HCT116 (cell line): ENCODE results near the gene LTB. TPM values are rescaled to one million over a fixed set of nuclear protein-coding genes. Genes with fewer than 3 reads are reported as not detected.

Experiments used
- ATAC-seq: fragments of 200-7000 bp; cut with Tn5 transposase; 2 replicates; pipeline ENCODE4 v1.9.1; 2020; ENCODE audit warnings: mild to moderate bottlenecking, moderate library complexity
- BruUV-seq: library from RNA; stranded (reverse); fragments of 400-500 nt; replicated peaks from 2 replicates; lab custom pipeline; 2021; lab: Mats Ljungman, UMichigan
- CTCF ChIA-PET: fragments of 300-600 bp; sonication (Branson Sonifier 250); formaldehyde crosslinking; loops from one replicate; lab custom pipeline; 2021; ENCODE audit warnings: antibody characterized with exemption; lab: Charles Lee
- POLR2A ChIA-PET: fragments of 300-600, 350-600 bp; sonication (Branson Sonifier 250); formaldehyde crosslinking; loops from one replicate; lab custom pipeline; 2021; ENCODE audit warnings: antibody characterized with exemption; lab: Charles Lee
- RAD21 ChIA-PET, 2 experiments: fragments of 300-600 bp; sonication (Branson Sonifier 250); formaldehyde crosslinking; loops; one replicate each; lab custom pipeline; 2023; ENCODE audit warnings: low total read pairs in 2 of 2; ENCODE audit not compliant: uncharacterized antibody in 2 of 2, unreplicated experiment in 2 of 2, low non-redundant PET in 1 of 2; lab: Charles Lee
- DNase-seq: peaks from one replicate; pipeline ENCODE4 v3.0.0-alpha.2; 2010; ENCODE audit warnings: low read depth, low spot score
- H2AFZ ChIP-seq: fragments of 200-600 bp; shearing (Covaris generic), sonication (generic); 2 replicates; pipeline ENCODE4 v1.6.1; 2017; ENCODE audit warnings: low read depth, mixed run types, mixed read lengths, antibody characterized with exemption, low read length; ENCODE audit not compliant: poor library complexity, severe bottlenecking
- H3K27ac ChIP-seq: 2 replicates; pipeline ENCODE4 v1.5.1; 2012; ENCODE audit warnings: low read depth, low read length
- H3K27me3 ChIP-seq: fragments of 200-600 bp; sonication (generic); 2 replicates; pipeline ENCODE4 v1.6.1; 2016; ENCODE audit warnings: mixed run types, low read length, mixed read lengths; ENCODE audit not compliant: insufficient read depth
- H3K36me3 ChIP-seq, 2 experiments: fragments of 200-500 bp in 1 of 2; fragments of 200-600 bp in 1 of 2; sonication (Bioruptor generic) in 1 of 2; sonication (generic) in 1 of 2; 2 replicates each; pipeline versions ENCODE4 v1.5.1 to v1.6.1; 2014 to 2016; ENCODE audit warnings: low read length in 2 of 2, inconsistent platforms in 1 of 2, mixed read lengths in 1 of 2, mixed run types in 1 of 2; ENCODE audit not compliant: insufficient read depth in 2 of 2, control insufficient read depth in 1 of 2
- H3K4me1 ChIP-seq, 2 experiments: fragments of 200-600 bp in 1 of 2; sonication (generic) in 1 of 2; 2 replicates each; pipeline versions ENCODE4 v1.5.1 to v1.6.1; 2012 to 2017; ENCODE audit warnings: low read length in 2 of 2, inconsistent platforms in 1 of 2, mild to moderate bottlenecking in 1 of 2, mixed read lengths in 1 of 2, mixed run types in 1 of 2, moderate library complexity in 1 of 2; ENCODE audit not compliant: insufficient read depth in 2 of 2, control insufficient read depth in 1 of 2
- H3K4me2 ChIP-seq: fragments of 200-600 bp; sonication (generic); 2 replicates; pipeline ENCODE4 v1.6.1; 2017; ENCODE audit warnings: mixed run types, low read length, mixed read lengths
- H3K4me3 ChIP-seq, 2 experiments: fragments of 200-600 bp in 1 of 2; sonication (generic) in 1 of 2; replicated peaks in 1 of 2; 2 replicates each; pipeline ENCODE4 v1.5.1; 2011 to 2016; ENCODE audit warnings: low read length in 2 of 2, control low read depth in 1 of 2, low read depth in 1 of 2, mild to moderate bottlenecking in 1 of 2, mixed read lengths in 1 of 2, mixed run types in 1 of 2
- H3K79me2 ChIP-seq: fragments of 200-600 bp; sonication (generic); 2 replicates; pipeline ENCODE4 v1.6.1; 2017; ENCODE audit warnings: mild to moderate bottlenecking, mixed run types, low read length, moderate library complexity, mixed read lengths; ENCODE audit not compliant: insufficient read depth
- H3K9ac ChIP-seq: fragments of 200-600 bp; sonication (generic); 2 replicates; pipeline ENCODE4 v1.6.1; 2016; ENCODE audit warnings: low read length, mixed read lengths
- H3K9me2 ChIP-seq: fragments of 200-600 bp; sonication (generic), shearing (Covaris generic); 2 replicates; pipeline ENCODE4 v1.6.1; 2017; ENCODE audit warnings: mixed run types, mild to moderate bottlenecking, moderate library complexity; ENCODE audit not compliant: insufficient read depth
- H3K9me3 ChIP-seq, 2 experiments: fragments of 200-500 bp in 1 of 2; fragments of 200-600 bp in 1 of 2; sonication (Bioruptor generic) in 1 of 2; sonication (generic) in 1 of 2; 2 replicates each; pipeline ENCODE4 v1.6.1; 2014 to 2017; ENCODE audit warnings: low read length in 2 of 2, mixed read lengths in 2 of 2, inconsistent platforms in 1 of 2, low read depth in 1 of 2, mild to moderate bottlenecking in 1 of 2, mixed run types in 1 of 2, moderate library complexity in 1 of 2; ENCODE audit not compliant: control insufficient read depth in 1 of 2, insufficient read depth in 1 of 2
- H4K20me1 ChIP-seq: fragments of 200-600 bp; sonication (generic), shearing (Covaris generic); 2 replicates; pipeline ENCODE4 v1.6.1; 2017; ENCODE audit warnings: mixed run types, mild to moderate bottlenecking, moderate library complexity; ENCODE audit not compliant: insufficient read depth
- CBX3 ChIP-seq: IDR thresholded peaks from 2 replicates; pipeline ENCODE4 v1.6.1; 2012; ENCODE audit warnings: low read depth
- EGR1 ChIP-seq: IDR thresholded peaks from 2 replicates; pipeline ENCODE4 v1.6.1; 2012; ENCODE audit warnings: low read depth
- ELF1 ChIP-seq: IDR thresholded peaks from 2 replicates; pipeline ENCODE4 v1.6.1; 2012; ENCODE audit warnings: low read depth, borderline replicate concordance
- EZH2phosphoT487 ChIP-seq: fragments of 200-600 bp; IDR thresholded peaks from 2 replicates; pipeline ENCODE4 v1.6.1; 2018; ENCODE audit warnings: antibody characterized with exemption, borderline replicate concordance
- FOSL1 ChIP-seq: IDR thresholded peaks from 2 replicates; pipeline ENCODE4 v1.6.1; 2012; ENCODE audit warnings: low read depth
- POLR2A ChIP-seq: IDR thresholded peaks from 2 replicates; pipeline ENCODE4 v1.7.0; 2011; ENCODE audit warnings: borderline replicate concordance; ENCODE audit not compliant: insufficient read depth, insufficient read length; ENCODE audit errors: extremely low read depth
- POLR2AphosphoS5 ChIP-seq: IDR thresholded peaks from 2 replicates; pipeline ENCODE4 v1.6.1; 2011; ENCODE audit warnings: mild to moderate bottlenecking, low read depth, low read length, moderate library complexity
- RAD21 ChIP-seq: IDR thresholded peaks from 2 replicates; pipeline ENCODE4 v1.6.1; 2012; ENCODE audit warnings: low read depth, mild to moderate bottlenecking
- SIN3A ChIP-seq: IDR thresholded peaks from 2 replicates; pipeline ENCODE4 v1.6.1; 2012; ENCODE audit warnings: low read depth
- SP1 ChIP-seq: IDR thresholded peaks from 2 replicates; pipeline ENCODE4 v1.6.1; 2012; ENCODE audit warnings: low read depth
- SRF ChIP-seq: IDR thresholded peaks from 2 replicates; pipeline ENCODE4 v1.6.1; 2012; ENCODE audit warnings: low read depth
- TCF7L2 ChIP-seq: IDR thresholded peaks from 2 replicates; pipeline ENCODE4 v1.7.0; 2011; ENCODE audit warnings: borderline replicate concordance, inconsistent platforms; ENCODE audit not compliant: insufficient read depth, insufficient read length; ENCODE audit errors: extremely low read depth
- ZNF274 ChIP-seq: fragments of 200-500 bp; sonication (Bioruptor generic); IDR thresholded peaks from 2 replicates; pipeline ENCODE4 v1.6.1; 2014; ENCODE audit warnings: mild to moderate bottlenecking, low read depth, low read length, inconsistent platforms
- intact Hi-C: fragments of 100-400 bp; cut with micrococcal nuclease; formaldehyde crosslinking; loops from 2 replicates; pipeline ENCODE4 v1.10.0; 2022
- total RNA-seq: library from RNA; stranded (reverse); gene quantifications from one replicate; pipeline ENCODE4 v1.2.1, GENCODE V29; 2021; ENCODE audit not compliant: unreplicated experiment
- TF ChIP-seq, protein P1 (sequence below): IDR thresholded peaks from 2 replicates; pipeline ENCODE4 v1.6.1; 2011; ENCODE audit warnings: mild to moderate bottlenecking, low read length, moderate library complexity; ENCODE audit not compliant: insufficient replicate concordance; ENCODE audit errors: extremely low read depth
- TF ChIP-seq, protein P2 (sequence below): IDR thresholded peaks from 2 replicates; pipeline ENCODE4 v1.6.1; 2012
- TF ChIP-seq, protein P3 (sequence below), 3 experiments: fragments of 200-600 bp in 1 of 3; sonication (generic) in 1 of 3; IDR thresholded peaks in 2 of 3; conservative IDR thresholded peaks in 1 of 3; 2 replicates each; pipeline ENCODE4 v1.5.1; 2012 to 2017; ENCODE audit warnings: low read depth in 2 of 3, low read length in 2 of 3, antibody characterized with exemption in 1 of 3, borderline replicate concordance in 1 of 3, control low read depth in 1 of 3, mild to moderate bottlenecking in 1 of 3, mixed read lengths in 1 of 3, mixed run types in 1 of 3, moderate library complexity in 1 of 3; ENCODE audit not compliant: insufficient read depth in 1 of 3

The LTB gene
- total RNA-seq, 1 experiment from 2014 or later, result 0.64 TPM

GRCh38 chr6:31631681-31632278 lies 49.6 kb upstream of the LTB start:
- BruUV-seq, result no TSS peak

DNA sequence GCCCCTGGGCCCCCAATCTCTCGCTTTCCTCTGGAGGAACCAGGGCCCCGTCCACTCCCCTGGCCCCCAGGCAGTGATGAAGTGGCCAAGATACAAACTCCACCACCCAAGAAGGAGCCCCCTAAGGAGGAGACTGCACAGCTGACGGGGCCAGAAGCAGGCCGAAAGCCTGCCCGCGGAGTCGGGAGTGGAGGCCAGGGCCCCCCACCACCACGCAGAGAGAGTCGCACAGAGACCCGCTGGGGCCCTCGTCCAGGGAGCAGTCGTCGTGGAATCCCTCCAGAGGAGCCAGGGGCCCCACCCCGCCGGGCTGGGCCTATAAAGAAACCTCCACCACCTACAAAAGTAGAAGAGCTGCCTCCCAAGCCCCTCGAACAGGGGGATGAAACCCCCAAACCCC lies 49.0 kb upstream of the LTB start:
- ATAC-seq (no peak), DNase-seq (no peak)
- BruUV-seq, result TSS peak; percentile 6
- Histone ChIP-seq H3K27ac (no peak overlapping the region), H3K4me2 (no peak overlapping the region), H3K4me1 (no peaks in the 10 kb centered on the region), H3K9me2 (no peaks in the 10 kb centered on the region), H3K36me3 (peaks cover 63 to 95% of the 10 kb centered on the region in 2 experiments), H3K9me3 (no peaks in the 10 kb centered on the region), H3K9ac (no peak overlapping the region), H2AFZ (no peak overlapping the region), H4K20me1 (no peaks in the 10 kb centered on the region), H3K79me2 (peaks cover 72% of the 10 kb centered on the region), H3K4me3 (no peak overlapping the region), H3K27me3 (no peaks in the 10 kb centered on the region)
- intact Hi-C loops, result no loop called here
- ChIA-PET CTCF (no interaction called here), RAD21 (no interaction called here), POLR2A (no interaction called here)
- no peak for TF ChIP-seq SIN3A
- no peak for TF ChIP-seq EZH2phosphoT487
- TF ChIP-seq POLR2A, result no peak
- TF ChIP-seq CBX3, result no peak
- TF ChIP-seq SRF, result no peak
- TF ChIP-seq, protein P1, sequence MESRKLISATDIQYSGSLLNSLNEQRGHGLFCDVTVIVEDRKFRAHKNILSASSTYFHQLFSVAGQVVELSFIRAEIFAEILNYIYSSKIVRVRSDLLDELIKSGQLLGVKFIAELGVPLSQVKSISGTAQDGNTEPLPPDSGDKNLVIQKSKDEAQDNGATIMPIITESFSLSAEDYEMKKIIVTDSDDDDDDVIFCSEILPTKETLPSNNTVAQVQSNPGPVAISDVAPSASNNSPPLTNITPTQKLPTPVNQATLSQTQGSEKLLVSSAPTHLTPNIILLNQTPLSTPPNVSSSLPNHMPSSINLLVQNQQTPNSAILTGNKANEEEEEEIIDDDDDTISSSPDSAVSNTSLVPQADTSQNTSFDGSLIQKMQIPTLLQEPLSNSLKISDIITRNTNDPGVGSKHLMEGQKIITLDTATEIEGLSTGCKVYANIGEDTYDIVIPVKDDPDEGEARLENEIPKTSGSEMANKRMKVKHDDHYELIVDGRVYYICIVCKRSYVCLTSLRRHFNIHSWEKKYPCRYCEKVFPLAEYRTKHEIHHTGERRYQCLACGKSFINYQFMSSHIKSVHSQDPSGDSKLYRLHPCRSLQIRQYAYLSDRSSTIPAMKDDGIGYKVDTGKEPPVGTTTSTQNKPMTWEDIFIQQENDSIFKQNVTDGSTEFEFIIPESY, result no peak
- no peak for TF ChIP-seq TCF7L2
- TF ChIP-seq SP1, result no peak
- no peak for TF ChIP-seq ZNF274
- no peak for TF ChIP-seq FOSL1
- no peak for TF ChIP-seq EGR1
- TF ChIP-seq ELF1, result no peak
- TF ChIP-seq, protein P2, sequence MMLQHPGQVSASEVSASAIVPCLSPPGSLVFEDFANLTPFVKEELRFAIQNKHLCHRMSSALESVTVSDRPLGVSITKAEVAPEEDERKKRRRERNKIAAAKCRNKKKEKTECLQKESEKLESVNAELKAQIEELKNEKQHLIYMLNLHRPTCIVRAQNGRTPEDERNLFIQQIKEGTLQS, result no peak
- no peak for TF ChIP-seq RAD21
- TF ChIP-seq, protein P3, sequence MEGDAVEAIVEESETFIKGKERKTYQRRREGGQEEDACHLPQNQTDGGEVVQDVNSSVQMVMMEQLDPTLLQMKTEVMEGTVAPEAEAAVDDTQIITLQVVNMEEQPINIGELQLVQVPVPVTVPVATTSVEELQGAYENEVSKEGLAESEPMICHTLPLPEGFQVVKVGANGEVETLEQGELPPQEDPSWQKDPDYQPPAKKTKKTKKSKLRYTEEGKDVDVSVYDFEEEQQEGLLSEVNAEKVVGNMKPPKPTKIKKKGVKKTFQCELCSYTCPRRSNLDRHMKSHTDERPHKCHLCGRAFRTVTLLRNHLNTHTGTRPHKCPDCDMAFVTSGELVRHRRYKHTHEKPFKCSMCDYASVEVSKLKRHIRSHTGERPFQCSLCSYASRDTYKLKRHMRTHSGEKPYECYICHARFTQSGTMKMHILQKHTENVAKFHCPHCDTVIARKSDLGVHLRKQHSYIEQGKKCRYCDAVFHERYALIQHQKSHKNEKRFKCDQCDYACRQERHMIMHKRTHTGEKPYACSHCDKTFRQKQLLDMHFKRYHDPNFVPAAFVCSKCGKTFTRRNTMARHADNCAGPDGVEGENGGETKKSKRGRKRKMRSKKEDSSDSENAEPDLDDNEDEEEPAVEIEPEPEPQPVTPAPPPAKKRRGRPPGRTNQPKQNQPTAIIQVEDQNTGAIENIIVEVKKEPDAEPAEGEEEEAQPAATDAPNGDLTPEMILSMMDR (IDR thresholded peaks at IDR 0.05 in 2 of 3, conservative IDR thresholded peaks at IDR 0.05 in 1 of 3; ENCODE audit: borderline replicate concordance in 1 of 3, insufficient read depth in 1 of 3, low read depth in 2 of 3, low read length in 2 of 3), result no peak

More at GRCh38 chr6:31631681-31632278, 49.6 kb upstream of the LTB start:
- no peaks in the 10 kb centered on the region for H3K4me1 ChIP-seq
- no peak overlapping the region for H3K4me2 ChIP-seq
- no peaks in the 10 kb centered on the region for H3K27me3 ChIP-seq
- H3K9me3 ChIP-seq, result no peaks in the 10 kb centered on the region
- H3K36me3 ChIP-seq, result peaks cover 62 to 95% of the 10 kb centered on the region in 2 experiments
- H3K79me2 ChIP-seq, result peaks cover 67% of the 10 kb centered on the region
- ChIA-PET CTCF (no interaction called here), RAD21 (no interaction called here), POLR2A (no interaction called here)
- H2AFZ ChIP-seq, result no peak overlapping the region
- intact Hi-C loops, result no loop called here
- H3K4me3 ChIP-seq, result no peak overlapping the region
- no peaks in the 10 kb centered on the region for H3K9me2 ChIP-seq
- TF ChIP-seq CBX3, result no peak
- 0 out of 2 replicates have a peak, but pooled peaks have one; percentile 11 for TF ChIP-seq POLR2AphosphoS5
- no peaks in the 10 kb centered on the region for H4K20me1 ChIP-seq
- no peak overlapping the region for H3K27ac ChIP-seq
- ATAC-seq (peak; percentile 24; the same call in 1 of the 2 replicates), DNase-seq (no peak)
- H3K9ac ChIP-seq, result no peak overlapping the region
